HG03571 (cell line): ENCODE data around the gene WDR5.

Experiments used
- ATAC-seq: cut with Tn5 transposase; IDR thresholded peaks from one replicate; pipeline ENCODE4 v1.9.1; 2021; ENCODE audit not compliant: unreplicated experiment

Gene WDR5

GRCh38 chr9:134157378-134157885 lies 21.6 kb downstream of the WDR5 start:
- ATAC-seq = no peak

- no peak for ATAC-seq
These were observed 22.4 kb downstream of the WDR5 start for GRCh38 chr9:134158242-134158641.

GRCh38 chr9:134158753-134159392 lies 23.0 kb downstream of the WDR5 start:
- no peak for ATAC-seq

GRCh38 chr9:134159566-134160245 lies 23.8 kb downstream of the WDR5 start:
- ATAC-seq = no peak

- ATAC-seq = no peak
These were observed 25.8 kb downstream of the WDR5 start for GRCh38 chr9:134161647-134162046.

GRCh38 chr9:134162212-134162775 lies 26.4 kb downstream of the WDR5 start:
- no peak for ATAC-seq

- ATAC-seq = no peak
These were observed 27.1 kb downstream of the WDR5 start for GRCh38 chr9:134162926-134163370.

- no peak for ATAC-seq
These were observed 27.7 kb downstream of the WDR5 start for GRCh38 chr9:134163371-134164196.

- ATAC-seq = no peak
These were observed 29.0 kb downstream of the WDR5 start for GRCh38 chr9:134164879-134165278.

- ATAC-seq = no peak
These were observed 29.8 kb downstream of the WDR5 start for GRCh38 chr9:134165357-134166315.

GRCh38 chr9:134166374-134166773 lies 30.5 kb downstream of the WDR5 start:
- ATAC-seq = no peak

GRCh38 chr9:134167530-134167931 lies 31.6 kb downstream of the WDR5 start:
- ATAC-seq = no peak

- ATAC-seq = no peak
These were observed 33.1 kb downstream of the WDR5 start for GRCh38 chr9:134168757-134169550.

- ATAC-seq = no peak
These were observed 34.0 kb downstream of the WDR5 start for GRCh38 chr9:134169724-134170401.

GRCh38 chr9:134170532-134171315 lies 34.8 kb downstream of the WDR5 start:
- no peak for ATAC-seq

- ATAC-seq = no peak
These were observed 35.7 kb downstream of the WDR5 start for GRCh38 chr9:134171316-134172197.
